Measurements from ENCODE around the gene STXBP6. TPM values are rescaled to one million over a fixed set of nuclear protein-coding genes. Genes with fewer than 3 reads are reported as not detected.

The STXBP6 gene
- total and polyA plus RNA-seq, 2 experiments from 2014 or later = 19.7 to 29.0 TPM

DNA sequence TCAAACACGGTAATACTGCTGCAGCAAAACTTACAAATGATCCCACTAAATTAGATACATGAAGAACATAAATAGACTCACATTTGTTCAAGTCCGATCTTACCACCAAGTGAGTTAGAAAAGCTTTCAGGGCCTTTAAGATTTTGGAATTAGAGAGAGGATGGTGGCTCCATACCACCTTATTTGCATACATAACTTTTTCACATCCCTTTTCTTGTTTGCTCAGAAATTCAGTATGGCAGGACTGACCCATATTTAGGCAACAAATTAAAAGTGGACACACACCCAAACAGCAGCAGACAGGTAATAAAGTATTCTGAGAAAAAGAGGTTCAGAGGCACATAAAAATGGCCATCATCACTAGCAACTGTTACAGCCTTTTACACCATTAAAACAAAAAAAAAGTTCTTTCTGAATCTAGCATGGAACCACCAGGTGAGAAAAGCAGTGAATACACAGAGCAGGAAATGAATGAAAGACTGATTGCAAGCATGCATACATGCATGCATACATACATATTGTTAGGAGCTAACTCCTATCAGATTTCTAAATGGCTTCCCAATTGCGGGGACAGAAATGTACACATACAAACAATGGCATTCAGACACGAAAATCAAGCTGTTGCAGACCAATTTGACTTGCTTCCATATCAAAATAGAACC, 23.3 kb downstream of the STXBP6 start:
- Histone ChIP-seq H3K27me3 (ENCODE audit: insufficient read depth) (no peaks in the 10 kb centered on the region), H3K36me3 (ENCODE audit: insufficient read depth) (no peaks in the 10 kb centered on the region), H3K4me3 (no peak overlapping the region), H3K79me2 (replicated peaks; ENCODE audit: insufficient read depth) (peaks cover 28% of the 10 kb centered on the region), H3K4me1 (ENCODE audit: insufficient read depth) (peaks cover 8% of the 10 kb centered on the region), H3K27ac (ENCODE audit: low read depth) (no peak overlapping the region), H3K9me2 (ENCODE audit: insufficient read depth) (peaks cover 8% of the 10 kb centered on the region; the same call in 1 of the 2 replicates), H2AFZ (no peak overlapping the region), H4K20me1 (replicated peaks; ENCODE audit: insufficient read depth) (no peaks in the 10 kb centered on the region), H3F3A (replicated peaks; ENCODE audit: low read depth) (no peaks in the 10 kb centered on the region), H3K4me2 (no peak overlapping the region)
- ATAC-seq (no peak), DNase-seq (ENCODE audit: low spot score) (no peak)
- H3K9me3 Mint-ChIP-seq = no peaks in the 10 kb centered on the region
- TF ChIP-seq ZNF331 (CRISPR knock-in tag; IDR thresholded peaks at IDR 0.05; ENCODE audit: low read depth) (no peak), NANOG (IDR thresholded peaks at IDR 0.05; ENCODE audit: borderline replicate concordance) (no peak), EZH2 (IDR thresholded peaks at IDR 0.05; ENCODE audit: low read depth, unreplicated experiment) (no peak), POLR2AphosphoS5 (IDR thresholded peaks at IDR 0.05; ENCODE audit: low read depth) (no peak), JUNB (IDR thresholded peaks at IDR 0.05; ENCODE audit: unreplicated experiment) (no peak), STAT1 (IDR thresholded peaks at IDR 0.05; ENCODE audit: unreplicated experiment) (no peak), CREB1 (CRISPR knock-in tag; IDR thresholded peaks at IDR 0.05; ENCODE audit: low read depth) (no peak), ZNF114 (CRISPR knock-in tag; IDR thresholded peaks at IDR 0.05) (no peak)
- TF ChIP-seq, protein P1, sequence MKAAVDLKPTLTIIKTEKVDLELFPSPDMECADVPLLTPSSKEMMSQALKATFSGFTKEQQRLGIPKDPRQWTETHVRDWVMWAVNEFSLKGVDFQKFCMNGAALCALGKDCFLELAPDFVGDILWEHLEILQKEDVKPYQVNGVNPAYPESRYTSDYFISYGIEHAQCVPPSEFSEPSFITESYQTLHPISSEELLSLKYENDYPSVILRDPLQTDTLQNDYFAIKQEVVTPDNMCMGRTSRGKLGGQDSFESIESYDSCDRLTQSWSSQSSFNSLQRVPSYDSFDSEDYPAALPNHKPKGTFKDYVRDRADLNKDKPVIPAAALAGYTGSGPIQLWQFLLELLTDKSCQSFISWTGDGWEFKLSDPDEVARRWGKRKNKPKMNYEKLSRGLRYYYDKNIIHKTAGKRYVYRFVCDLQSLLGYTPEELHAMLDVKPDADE (IDR thresholded peaks at IDR 0.05) = no peak
- TF ChIP-seq, protein P2, sequence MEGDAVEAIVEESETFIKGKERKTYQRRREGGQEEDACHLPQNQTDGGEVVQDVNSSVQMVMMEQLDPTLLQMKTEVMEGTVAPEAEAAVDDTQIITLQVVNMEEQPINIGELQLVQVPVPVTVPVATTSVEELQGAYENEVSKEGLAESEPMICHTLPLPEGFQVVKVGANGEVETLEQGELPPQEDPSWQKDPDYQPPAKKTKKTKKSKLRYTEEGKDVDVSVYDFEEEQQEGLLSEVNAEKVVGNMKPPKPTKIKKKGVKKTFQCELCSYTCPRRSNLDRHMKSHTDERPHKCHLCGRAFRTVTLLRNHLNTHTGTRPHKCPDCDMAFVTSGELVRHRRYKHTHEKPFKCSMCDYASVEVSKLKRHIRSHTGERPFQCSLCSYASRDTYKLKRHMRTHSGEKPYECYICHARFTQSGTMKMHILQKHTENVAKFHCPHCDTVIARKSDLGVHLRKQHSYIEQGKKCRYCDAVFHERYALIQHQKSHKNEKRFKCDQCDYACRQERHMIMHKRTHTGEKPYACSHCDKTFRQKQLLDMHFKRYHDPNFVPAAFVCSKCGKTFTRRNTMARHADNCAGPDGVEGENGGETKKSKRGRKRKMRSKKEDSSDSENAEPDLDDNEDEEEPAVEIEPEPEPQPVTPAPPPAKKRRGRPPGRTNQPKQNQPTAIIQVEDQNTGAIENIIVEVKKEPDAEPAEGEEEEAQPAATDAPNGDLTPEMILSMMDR (conservative IDR thresholded peaks at IDR 0.05; ENCODE audit: low read depth in 2 of 2) = no peak
- TF ChIP-seq, protein P3, sequence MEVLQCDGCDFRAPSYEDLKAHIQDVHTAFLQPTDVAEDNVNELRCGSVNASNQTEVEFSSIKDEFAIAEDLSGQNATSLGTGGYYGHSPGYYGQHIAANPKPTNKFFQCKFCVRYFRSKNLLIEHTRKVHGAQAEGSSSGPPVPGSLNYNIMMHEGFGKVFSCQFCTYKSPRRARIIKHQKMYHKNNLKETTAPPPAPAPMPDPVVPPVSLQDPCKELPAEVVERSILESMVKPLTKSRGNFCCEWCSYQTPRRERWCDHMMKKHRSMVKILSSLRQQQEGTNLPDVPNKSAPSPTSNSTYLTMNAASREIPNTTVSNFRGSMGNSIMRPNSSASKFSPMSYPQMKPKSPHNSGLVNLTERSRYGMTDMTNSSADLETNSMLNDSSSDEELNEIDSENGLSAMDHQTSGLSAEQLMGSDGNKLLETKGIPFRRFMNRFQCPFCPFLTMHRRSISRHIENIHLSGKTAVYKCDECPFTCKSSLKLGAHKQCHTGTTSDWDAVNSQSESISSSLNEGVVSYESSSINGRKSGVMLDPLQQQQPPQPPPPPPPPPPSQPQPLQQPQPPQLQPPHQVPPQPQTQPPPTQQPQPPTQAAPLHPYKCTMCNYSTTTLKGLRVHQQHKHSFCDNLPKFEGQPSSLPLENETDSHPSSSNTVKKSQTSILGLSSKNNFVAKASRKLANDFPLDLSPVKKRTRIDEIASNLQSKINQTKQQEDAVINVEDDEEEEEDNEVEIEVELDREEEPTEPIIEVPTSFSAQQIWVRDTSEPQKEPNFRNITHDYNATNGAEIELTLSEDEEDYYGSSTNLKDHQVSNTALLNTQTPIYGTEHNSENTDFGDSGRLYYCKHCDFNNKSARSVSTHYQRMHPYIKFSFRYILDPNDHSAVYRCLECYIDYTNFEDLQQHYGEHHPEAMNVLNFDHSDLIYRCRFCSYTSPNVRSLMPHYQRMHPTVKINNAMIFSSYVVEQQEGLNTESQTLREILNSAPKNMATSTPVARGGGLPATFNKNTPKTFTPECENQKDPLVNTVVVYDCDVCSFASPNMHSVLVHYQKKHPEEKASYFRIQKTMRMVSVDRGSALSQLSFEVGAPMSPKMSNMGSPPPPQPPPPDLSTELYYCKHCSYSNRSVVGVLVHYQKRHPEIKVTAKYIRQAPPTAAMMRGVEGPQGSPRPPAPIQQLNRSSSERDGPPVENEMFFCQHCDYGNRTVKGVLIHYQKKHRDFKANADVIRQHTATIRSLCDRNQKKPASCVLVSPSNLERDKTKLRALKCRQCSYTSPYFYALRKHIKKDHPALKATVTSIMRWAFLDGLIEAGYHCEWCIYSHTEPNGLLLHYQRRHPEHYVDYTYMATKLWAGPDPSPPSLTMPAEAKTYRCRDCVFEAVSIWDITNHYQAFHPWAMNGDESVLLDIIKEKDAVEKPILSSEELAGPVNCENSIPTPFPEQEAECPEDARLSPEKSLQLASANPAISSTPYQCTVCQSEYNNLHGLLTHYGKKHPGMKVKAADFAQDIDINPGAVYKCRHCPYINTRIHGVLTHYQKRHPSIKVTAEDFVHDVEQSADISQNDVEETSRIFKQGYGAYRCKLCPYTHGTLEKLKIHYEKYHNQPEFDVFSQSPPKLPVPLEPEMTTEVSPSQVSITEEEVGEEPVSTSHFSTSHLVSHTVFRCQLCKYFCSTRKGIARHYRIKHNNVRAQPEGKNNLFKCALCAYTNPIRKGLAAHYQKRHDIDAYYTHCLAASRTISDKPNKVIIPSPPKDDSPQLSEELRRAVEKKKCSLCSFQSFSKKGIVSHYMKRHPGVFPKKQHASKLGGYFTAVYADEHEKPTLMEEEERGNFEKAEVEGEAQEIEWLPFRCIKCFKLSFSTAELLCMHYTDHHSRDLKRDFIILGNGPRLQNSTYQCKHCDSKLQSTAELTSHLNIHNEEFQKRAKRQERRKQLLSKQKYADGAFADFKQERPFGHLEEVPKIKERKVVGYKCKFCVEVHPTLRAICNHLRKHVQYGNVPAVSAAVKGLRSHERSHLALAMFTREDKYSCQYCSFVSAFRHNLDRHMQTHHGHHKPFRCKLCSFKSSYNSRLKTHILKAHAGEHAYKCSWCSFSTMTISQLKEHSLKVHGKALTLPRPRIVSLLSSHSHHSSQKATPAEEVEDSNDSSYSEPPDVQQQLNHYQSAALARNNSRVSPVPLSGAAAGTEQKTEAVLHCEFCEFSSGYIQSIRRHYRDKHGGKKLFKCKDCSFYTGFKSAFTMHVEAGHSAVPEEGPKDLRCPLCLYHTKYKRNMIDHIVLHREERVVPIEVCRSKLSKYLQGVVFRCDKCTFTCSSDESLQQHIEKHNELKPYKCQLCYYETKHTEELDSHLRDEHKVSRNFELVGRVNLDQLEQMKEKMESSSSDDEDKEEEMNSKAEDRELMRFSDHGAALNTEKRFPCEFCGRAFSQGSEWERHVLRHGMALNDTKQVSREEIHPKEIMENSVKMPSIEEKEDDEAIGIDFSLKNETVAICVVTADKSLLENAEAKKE (CRISPR knock-in tag; IDR thresholded peaks at IDR 0.05) = no peak
- TF ChIP-seq, protein P4, sequence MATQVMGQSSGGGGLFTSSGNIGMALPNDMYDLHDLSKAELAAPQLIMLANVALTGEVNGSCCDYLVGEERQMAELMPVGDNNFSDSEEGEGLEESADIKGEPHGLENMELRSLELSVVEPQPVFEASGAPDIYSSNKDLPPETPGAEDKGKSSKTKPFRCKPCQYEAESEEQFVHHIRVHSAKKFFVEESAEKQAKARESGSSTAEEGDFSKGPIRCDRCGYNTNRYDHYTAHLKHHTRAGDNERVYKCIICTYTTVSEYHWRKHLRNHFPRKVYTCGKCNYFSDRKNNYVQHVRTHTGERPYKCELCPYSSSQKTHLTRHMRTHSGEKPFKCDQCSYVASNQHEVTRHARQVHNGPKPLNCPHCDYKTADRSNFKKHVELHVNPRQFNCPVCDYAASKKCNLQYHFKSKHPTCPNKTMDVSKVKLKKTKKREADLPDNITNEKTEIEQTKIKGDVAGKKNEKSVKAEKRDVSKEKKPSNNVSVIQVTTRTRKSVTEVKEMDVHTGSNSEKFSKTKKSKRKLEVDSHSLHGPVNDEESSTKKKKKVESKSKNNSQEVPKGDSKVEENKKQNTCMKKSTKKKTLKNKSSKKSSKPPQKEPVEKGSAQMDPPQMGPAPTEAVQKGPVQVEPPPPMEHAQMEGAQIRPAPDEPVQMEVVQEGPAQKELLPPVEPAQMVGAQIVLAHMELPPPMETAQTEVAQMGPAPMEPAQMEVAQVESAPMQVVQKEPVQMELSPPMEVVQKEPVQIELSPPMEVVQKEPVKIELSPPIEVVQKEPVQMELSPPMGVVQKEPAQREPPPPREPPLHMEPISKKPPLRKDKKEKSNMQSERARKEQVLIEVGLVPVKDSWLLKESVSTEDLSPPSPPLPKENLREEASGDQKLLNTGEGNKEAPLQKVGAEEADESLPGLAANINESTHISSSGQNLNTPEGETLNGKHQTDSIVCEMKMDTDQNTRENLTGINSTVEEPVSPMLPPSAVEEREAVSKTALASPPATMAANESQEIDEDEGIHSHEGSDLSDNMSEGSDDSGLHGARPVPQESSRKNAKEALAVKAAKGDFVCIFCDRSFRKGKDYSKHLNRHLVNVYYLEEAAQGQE (IDR thresholded peaks at IDR 0.05; ENCODE audit: unreplicated experiment) = no peak
- peak overlapping the region; percentile 2; the same call in 1 of the 2 replicates for H3K27ac Mint-ChIP-seq
- H3K4me3 Mint-ChIP-seq = no peak overlapping the region
- no peaks in the 10 kb centered on the region for H3K36me3 Mint-ChIP-seq (ENCODE audit: low read depth)
- no peaks in the 10 kb centered on the region for H3K27me3 Mint-ChIP-seq (ENCODE audit: insufficient read depth, low read depth, poor library complexity)
- H3K4me1 Mint-ChIP-seq = peaks cover 10% of the 10 kb centered on the region; the same call in 2 of the 3 replicates

All from GM23338 (cell line).